Activated CD8-positive, alpha-beta memory T cell treated with anti-CD3 and anti-CD28 coated beads for 4 hours (primary cell): ENCODE data around the gene IKZF3.

Experiments used
- DNase-seq, 2 donors: peaks; one replicate each; pipeline ENCODE4 v3.0.0-alpha.2; 2020; ENCODE audit warnings: low read depth in 2 of 2

IKZF3 gene

DNA sequence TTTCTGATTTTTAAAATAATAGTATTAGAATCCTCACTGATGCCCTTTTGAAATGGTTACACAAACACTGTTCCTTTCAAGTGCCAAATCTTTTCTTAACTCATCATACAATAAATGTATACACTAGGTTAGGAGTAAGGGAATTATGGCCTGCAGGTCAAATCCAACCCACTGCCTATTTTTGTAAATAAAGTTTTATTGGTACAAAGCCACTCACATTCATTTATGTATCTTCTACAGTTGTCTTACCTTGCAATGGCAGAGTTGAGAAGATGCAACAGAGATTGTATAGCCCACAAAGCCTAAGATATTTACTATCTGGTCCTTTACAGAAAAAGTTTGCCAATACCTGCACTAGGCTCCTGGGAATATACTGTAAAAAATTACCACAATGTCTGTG lies 47.8 kb downstream of the IKZF3 start:
- no peak for DNase-seq

DNA sequence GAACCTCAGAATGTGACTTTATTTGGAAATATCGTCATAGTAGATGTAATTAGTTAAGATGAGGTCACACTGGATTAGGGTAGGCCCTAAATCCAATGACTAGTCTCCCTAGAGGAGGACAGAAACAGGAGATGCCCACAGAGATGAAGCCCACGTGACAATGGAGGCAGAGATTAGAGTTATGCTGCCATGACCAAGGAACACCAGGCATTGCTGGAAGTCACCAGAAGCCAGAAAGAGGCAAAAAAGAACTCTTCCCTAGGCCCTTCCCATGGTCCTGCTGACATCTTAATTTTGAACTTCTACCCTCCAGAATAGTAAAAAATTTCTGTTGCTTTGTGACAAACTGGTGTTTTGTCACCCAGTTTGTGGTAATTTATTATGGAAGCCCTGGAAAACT lies 49.6 kb downstream of the IKZF3 start:
- no peak for DNase-seq

DNA sequence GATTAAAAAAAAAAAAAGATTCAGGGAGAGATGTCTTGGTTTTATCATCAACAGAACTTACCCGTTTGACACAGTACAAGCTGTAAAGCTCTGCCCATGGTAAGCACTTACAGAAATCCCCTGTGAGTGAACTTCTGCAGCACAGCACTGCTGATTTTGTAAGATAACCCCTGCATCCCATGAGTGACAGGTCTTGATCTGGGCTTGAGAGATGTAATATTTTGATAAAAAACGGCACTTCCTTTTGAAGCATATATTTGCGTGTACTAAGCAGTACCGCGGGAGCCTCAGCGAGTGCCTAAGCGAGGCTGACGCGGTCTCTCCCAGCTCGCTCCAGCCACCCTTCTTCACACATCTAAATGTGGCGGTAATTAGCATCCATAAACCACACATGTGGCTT lies 50.5 kb downstream of the IKZF3 start:
- DNase-seq: peak; percentile 24 to 29

DNA sequence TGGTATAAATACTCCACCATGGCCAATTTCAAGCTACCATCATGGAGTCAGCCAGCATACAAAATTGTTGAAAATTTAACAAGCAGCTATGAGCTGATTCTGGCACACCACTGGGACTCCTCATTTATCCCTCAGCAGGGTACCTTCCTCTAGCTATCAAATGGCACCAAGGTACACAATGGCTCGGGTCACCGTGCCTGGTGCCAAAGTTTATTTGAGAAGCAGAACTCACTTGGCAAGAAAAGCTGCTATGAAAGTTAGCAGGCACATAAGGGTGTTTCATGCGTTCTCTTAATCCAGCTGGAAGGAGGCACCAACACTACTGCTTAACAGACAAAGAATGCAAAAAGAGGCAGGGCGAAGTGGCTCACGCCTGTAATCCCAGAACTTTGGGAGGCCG lies 51.6 kb downstream of the IKZF3 start:
- DNase-seq: no peak

DNA sequence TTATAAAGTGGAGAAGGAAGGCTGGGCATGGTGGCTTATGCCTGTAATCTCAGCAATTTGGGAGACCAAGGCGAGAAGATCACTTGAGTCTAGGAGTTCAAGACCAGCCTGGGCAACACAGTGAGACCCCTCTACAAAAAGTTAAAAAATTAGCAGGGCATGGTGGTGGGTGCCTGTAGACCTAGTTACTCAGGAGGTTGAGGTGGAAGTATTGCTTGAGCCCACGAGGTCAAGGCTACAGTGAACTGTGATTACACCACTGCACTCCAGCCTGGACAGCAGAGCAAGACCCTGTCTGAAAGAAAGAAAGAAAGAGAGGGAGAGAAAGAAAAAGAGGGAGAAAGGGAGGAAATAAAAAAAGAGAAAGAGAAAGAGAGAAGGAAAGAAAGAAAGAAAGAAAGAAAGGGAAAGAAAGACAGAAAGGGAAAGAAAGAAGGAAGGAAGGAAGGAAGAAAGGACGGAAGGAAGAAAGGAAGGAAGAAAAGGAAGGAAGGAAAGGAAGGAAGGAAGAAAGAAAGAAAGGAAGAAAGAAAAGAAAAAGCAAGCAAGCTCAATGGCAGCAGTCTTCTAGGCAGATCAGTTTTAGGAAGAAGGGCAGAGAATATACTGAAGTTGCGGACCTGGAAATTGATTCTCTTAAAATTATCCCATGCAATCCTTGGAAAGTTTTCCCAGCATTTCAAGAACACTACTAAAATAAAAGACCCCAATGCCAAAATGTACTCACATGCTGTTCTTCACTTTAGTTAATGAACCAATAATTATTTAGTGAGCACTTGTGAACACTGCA lies 53.0 kb downstream of the IKZF3 start:
- DNase-seq: no peak

DNA sequence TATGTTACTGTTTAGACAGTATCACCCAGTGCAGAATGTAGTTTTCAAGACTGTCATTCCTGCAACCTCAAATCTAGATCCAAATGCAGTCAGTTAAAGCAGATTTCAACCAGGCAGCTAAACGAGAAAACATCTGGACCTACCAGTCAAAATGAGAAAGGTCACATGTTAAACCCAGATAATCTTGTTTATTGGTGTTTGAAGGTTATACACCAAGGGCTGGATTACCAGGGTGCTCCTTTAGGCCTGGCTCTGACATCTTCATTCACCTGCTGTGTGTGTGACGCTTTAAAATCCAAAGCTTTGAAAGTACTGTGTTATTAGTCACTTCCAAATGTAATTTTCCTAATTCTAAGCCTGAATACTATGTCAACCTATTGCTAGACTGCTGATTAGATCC lies 54.9 kb downstream of the IKZF3 start:
- DNase-seq: no peak

DNA sequence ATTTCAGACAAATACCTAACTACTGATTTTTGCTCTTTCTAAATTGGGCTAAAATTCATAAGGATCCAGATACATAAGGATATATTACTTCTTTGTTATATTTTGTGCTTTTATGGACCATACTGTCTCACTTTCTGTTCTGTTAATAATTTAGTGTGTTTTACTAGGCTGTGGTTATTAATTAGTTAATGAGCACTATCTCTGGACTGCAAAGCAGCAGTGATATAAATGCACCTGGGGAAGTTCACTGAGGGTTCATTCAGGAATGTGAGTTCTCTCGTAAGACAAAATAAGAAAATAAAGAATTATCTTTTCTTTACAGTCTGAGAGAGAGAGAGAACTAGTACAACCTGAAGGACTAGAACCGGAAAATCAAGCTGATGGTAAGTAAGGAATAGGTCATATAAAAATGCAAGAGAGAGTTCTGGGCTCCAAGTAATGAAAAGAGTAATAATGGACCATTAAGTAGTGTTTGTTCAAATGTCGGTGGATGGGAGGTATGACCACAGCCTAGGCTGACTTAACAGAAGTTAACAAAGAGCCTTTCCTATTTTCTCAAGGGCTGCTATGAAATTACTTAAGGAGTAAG lies 55.6 kb downstream of the IKZF3 start:
- no peak for DNase-seq

DNA sequence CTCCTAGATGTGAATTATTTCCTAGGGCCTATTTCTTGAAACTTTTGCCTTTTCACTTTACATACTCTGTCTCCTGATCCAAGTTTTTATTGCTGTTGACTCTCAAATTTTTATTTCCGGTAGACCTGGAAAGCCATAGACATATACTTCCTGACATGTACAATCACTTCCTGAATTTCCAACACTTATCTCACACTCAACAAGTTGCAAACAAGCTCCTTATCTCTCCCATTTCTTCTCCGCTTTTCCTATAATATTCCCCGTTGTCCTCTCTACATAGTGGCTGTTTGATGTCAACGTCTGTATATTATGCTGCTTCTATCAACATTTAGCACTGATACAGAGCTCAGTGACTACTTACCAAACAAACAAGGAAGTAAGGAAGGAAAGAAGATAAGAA lies 59.3 kb downstream of the IKZF3 start:
- DNase-seq: no peak

DNA sequence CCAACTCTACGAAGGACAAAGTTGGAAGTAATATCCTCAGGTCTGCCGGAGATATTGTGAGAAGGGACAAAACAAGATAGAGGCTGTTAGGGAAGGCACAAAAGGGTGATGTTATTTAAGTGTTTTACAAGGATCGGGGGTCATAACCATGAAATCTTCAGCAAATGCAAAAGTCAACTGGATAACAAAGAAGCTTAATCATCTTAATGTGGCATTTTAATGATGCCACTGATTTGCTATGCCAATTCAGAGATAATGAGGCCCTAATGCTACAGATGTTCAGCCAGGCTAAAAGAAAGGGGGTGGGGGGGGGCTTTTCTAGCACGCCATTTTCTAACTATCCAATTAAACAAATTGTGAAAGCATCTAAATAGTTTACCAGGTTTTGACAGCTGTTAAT lies 63.1 kb downstream of the IKZF3 start:
- no peak for DNase-seq

DNA sequence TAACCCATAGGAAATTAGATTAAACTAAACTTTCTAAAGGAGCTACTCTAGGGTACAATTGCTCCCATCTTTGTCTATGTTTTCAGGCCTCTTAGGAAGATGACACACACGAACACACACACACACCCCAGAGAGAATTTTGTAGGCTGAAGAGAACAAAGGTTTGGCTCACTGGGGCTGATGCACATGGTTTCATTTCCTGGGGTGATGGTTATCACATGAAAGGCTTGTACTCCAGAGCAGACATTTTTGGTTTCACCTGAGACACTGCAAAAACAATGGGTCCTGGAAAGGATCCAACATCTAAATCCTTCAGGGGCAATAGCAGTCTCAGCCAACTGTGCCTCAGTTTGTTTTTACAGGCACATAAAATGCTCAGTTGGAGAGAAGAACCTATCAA lies 63.6 kb downstream of the IKZF3 start:
- DNase-seq: peak in 1 of 2 donors; percentile 41

DNA sequence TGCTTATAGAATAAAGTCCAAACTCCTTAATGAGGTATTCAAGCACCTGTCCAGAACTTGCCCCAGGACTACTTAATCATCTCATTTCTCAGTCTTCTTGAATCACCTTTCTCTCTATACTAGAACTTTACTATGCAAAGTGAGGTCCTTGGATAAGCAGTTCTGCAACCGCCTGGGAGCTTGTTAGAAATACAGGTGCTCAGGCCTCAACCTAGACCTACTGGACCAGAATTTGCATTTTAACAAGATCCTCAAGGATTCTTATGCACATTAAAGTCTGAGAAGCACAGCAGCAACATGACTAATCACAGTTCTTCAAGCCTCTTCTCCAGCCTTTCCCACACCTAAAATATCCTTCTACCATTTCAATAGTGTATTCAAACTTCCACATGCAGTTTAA lies 64.7 kb downstream of the IKZF3 start:
- no peak for DNase-seq

DNA sequence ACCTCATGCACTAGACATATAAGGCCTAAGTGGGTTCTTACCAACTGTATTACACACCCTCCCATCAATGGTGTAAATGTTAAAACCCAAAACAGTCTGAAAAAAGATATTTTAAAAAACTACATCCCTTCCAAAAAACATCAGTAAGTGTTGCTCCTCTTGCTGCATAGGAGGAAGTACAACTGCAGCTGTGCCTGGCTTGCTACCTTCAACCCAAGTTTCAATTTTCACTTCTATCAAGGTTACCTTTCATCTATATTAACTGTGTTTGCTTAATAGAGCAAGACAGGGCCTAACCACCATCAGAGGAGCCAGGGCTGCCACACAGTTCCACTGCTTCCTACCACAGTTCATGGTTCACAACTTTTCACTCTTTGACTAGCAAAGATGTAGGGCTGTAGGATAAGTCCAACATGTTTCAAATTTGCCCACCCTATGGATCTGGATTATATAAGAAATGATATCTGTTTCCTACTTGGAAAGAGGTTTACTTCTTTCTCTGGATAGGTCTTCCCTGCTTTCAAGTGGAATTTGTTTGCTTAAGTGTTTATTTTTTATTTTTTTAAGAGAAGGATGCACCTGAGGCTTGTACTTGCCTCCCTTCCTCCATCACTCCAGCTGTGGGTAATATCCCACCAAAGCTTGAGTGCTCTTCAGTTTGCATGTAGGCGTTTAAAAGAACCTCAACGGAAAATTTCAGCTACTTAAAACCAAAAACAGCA lies 69.7 kb downstream of the IKZF3 start:
- DNase-seq: no peak

DNA sequence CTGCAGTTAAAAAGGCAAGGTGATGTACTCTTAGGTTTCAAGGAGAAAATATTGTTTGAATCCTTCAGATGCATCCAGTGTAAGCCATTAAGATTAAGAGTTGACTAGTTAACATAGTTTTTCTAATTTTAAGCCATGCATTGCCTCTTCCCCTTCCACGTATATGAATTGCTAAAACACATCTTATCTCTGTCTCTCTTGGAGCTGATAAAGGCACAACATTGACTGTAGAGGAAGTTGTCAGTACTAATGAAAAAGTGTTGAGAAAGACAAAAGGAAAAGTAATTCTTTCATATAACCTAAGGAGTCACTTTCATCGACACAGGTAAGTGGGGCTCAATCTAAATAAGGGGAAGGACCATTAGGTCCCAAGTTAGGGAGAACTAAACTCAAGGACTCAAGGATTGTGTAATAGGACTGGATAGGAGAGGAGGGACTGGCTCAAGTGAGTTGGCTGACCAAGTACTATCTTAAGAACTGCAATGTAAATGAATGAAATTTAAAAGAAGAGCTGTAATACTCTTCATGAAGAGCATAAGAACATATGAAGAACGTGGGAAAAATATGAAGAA lies 70.7 kb downstream of the IKZF3 start:
- DNase-seq: no peak

DNA sequence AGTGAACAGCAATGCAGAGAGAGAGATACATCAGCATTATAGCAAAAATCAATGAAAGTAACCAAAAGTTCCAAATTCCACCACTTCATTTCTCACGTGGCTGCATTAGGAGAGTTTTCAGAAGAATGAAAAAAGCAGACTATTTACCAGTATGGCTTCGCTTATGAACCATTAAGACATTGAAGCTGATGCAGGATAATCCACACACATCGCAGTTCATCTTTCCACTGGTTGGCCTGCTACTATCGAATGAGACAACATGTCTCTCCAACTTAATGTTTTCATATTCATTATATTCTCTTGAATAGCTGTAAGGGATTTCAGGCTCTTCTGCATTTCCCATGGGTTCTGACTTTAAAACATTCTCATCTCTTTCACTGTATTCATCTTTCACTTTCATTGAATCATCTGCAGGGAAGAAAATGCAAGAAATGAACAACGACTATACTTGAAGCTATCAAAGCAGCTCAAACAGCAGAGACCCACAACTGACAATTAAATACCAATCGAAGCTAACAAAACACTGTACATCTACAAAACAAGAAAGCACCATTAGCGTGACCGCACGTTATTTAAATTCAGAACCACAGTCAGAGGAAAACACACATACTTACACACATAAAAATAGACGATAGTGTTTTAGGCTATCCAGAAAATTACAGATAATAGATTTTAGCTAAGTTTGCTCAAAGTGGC lies 71.4 kb downstream of the IKZF3 start:
- DNase-seq: no peak

DNA sequence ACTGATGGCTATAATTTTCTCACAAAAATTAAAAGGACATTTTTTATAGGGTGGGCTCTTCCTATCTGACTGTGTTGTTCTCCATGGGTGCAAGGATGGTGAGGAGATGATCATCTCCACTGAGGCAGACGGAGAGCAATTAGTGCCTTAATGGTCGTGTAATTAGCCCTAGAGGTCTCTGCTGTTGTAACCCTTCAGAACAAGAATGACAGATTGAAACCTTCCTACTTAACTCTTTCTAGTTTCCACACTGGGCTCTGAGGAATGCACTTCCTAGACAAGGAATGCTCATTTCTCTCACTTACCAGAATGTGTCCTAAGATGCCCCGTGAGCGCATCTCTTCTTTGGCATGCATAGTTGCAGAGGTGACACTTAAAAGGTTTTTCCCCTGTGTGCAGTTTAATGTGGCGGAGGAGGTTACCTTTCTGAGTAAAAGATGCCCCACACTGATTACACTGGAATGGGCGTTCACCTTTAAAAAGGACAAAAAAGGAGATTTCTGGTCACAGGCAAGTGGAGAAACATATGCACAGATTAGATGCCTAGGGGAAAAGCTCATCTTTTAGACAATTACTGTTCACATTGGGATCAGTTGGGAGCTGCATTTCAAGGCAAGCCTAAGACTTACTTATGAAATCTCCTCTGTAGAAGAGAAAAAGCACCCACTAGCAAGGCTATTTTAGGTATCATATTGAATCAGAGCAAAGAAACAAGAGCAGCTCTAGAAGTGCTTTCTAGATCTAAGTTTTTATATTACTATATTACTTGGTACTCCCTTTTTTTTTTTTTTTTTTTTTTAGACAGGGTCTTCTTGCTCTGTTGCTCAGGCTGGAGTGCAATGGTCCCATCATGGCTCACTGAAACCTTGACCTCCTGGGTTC lies 72.8 kb downstream of the IKZF3 start:
- no peak for DNase-seq

DNA sequence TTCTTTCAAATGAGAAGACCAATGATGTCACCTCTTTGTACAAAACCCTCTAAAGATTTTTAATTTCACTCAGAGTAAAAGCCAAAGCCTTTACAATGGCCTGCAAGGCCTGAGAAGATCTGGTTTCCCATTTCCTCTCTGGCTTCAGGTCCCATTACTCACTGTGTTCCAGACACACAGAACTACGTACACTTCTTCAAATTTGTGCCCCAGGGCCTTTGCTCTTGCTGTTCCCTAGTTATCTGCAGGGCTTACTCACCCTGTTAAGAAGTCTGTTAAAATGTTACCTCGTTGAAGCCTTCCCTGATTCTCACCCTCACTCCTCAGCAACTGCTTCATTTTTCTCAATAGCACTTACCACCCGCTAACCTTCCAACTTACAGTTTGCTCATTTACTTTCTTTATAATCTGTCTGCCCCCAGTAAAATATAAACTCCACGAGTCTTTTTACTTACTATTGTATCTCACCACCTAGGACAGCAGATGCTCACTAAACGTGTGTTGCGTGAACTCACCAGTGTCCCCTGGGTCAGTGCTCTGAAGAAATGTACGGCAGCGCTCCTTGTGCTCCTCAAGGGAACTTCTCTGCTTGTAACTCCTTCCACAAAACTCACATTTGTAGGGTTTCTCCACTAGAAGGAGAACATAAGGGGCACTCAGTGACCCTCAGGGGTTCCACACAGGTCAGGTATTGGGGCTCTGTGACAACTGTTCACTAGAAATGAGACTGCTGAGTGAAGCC lies 76.2 kb downstream of the IKZF3 start:
- no peak for DNase-seq

DNA sequence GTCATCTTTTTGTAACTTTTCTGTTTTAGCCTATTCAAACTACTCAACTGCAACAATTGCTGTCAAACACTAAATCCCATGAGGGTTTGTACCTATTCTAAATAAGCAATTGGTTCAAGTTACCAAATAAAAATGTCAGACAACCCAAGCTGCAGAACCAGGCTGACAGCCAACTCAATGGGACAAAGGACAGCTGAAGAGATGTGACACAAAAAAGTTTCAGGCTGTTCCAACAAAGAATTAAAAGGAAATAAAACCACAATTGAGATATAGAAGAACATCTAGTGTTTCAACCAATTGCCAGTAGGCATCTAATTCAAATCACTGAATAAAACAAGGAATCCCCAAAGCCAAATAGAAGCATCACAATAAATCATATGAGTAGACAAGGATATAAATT lies 77.1 kb downstream of the IKZF3 start:
- DNase-seq: no peak

DNA sequence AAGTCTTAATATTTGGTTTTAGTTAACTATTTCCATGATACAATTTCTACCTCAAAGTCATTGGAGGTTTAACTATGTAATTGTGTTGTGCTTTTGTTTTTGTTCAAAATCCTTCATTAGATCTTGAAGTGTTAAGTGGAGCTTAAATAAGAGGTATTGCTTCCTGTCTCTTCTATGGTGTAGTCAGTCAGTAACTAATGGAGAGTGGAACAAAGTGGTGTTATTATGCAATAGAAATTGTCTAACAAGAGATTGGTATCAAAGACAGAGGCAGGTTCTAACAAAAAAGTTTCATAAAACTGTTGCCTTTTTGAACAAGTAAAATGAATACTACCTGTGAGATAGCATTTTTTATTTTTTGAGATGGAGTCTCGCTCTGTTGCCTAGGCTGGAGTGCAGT lies 81.1 kb downstream of the IKZF3 start:
- DNase-seq: no peak

DNA sequence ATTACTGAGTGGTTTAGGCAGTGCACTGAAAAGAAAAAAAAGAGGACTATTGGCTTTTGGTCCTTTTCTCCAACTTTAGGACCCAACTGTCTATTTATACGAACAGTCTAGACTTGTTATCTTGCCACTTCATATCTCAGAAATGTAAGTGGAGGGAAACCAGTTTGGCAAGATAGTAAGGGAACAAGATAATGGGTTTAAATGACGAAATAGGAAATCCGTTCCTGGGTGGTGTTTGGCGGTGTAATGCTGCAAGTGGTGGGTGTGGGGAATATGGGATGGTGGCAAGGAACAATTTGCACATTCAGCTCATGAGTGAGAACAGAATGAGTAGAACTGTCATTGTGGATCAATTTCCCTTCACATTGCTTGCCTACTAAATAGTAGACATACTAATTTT lies 81.6 kb downstream of the IKZF3 start:
- DNase-seq: no peak

DNA sequence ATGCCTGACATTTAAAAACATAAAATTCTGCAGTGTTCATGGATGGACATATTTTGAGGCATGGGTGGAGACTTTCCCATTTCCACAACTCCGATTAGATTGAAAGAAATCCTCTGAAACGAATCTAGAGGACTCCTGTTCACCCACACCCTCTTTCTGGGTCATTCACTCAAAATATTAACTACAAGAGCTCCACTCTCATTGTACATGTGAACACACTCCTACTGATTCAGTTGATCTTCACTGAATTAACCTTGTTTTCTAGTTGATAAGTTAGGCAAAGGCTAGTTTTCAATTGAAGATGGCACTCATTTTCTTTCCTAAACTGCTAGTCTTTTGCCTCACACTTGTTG lies 82.3 kb downstream of the IKZF3 start:
- no peak for DNase-seq
